ENCODE measurements around the gene CNP. TPM values are rescaled to one million over a fixed set of nuclear protein-coding genes. Genes with fewer than 3 reads are reported as not detected.
"Not testable (repeated sequence)": the region's sequence is repeated elsewhere in the genome, so short reads cannot be mapped to it uniquely, and the experiment has no call there.

The CNP gene
- total and polyA plus RNA-seq, 8 donors = 26.3 to 45.8 (median 32.1) TPM

DNA sequence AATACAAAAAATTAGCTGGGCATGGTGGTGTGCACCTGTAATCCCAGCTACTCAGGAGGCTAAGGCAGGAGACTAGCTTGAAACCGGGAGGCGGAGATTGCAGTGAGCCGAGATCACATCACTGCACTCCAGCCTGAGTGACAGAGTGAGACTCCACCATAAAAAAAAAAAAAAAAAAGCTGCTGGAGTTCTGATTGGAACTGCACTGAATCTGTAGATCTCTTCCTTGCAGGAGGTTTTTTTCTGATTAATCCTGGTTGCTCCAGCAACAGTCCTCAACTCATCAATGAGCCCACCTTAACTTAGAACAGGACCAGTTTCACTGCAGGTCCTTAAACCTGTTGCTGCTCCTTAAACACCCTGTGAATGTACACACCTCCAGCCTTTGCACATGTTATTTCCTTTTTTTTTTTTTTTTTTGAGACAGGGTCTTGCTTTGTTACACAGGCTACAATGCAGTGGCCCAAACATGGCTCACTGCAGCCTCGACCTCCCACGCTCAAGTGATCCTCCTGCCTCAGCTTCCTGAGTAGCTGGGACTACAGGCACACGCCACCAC lies 37.8 kb upstream of the CNP start:
- Histone ChIP-seq H3K27ac (no peak overlapping the region), H3K36me3 (no peaks in the 10 kb centered on the region), H3K4me1 (peaks cover 0 to 9% (median 0%) of the 10 kb centered on the region in 3 donors), H3K9me3 (no peaks in the 10 kb centered on the region), H3K27me3 (no peaks in the 10 kb centered on the region), H3K4me3 (no peak overlapping the region)
- DNase-seq (no peak), FAIRE-seq (no peak), ATAC-seq (no peak)
- WGBS, 2 donors = 78 to 87% methylated on average over 6 of the region's 6 CpGs
- TF ChIP-seq, protein P1, sequence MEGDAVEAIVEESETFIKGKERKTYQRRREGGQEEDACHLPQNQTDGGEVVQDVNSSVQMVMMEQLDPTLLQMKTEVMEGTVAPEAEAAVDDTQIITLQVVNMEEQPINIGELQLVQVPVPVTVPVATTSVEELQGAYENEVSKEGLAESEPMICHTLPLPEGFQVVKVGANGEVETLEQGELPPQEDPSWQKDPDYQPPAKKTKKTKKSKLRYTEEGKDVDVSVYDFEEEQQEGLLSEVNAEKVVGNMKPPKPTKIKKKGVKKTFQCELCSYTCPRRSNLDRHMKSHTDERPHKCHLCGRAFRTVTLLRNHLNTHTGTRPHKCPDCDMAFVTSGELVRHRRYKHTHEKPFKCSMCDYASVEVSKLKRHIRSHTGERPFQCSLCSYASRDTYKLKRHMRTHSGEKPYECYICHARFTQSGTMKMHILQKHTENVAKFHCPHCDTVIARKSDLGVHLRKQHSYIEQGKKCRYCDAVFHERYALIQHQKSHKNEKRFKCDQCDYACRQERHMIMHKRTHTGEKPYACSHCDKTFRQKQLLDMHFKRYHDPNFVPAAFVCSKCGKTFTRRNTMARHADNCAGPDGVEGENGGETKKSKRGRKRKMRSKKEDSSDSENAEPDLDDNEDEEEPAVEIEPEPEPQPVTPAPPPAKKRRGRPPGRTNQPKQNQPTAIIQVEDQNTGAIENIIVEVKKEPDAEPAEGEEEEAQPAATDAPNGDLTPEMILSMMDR (IDR thresholded peaks at IDR 0.05) = no peak
- intact Hi-C loops (cut with DNase I) = no loop called here

DNA sequence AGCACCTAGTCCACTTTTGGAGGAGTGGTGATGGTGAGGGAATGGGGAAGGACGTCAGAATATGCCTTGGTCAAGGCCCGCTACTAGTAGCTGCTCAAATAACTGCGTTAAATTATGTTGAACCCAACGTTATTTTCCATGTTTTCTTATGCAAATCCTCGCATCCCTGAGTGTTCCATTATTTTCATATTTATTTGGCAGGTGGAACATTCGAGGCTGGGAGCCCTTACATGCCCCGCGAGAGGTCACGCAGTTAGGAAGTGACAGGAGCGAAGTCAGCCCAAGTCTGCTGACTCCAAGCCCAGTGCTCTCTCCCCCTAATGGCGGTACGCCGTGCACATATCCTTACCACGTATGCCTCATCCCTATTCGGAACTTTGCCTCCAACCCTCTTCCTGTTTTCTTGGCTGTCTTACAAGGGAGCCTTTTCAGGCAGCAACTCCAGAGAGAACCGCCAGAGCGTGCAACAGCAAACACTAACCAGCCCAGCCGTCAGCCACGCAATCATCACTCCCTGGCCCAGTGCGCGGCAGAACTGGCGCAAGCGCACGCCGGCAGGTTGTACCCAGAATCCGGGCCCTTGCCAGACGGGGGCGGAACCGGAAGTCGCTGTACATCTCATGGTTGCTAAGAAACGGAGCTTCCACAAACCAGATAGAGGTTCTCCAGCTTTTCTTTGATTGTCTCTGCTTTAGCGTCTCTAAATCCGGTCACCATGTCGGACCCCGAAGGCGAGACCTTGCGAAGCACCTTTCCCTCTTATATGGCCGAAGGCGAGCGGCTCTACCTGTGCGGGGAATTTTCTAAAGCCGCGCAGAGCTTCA lies 36.4 kb upstream of the CNP start, which contains the start of gene ODAD4:
Gene ODAD4 (plus strand): TSS at position 609 of the 824 bp plus-strand sequence. CDS start 107 bp downstream, at position 716.
- Histone ChIP-seq H3K27me3 (no peaks in the 10 kb centered on the region), H3K4me1 (peaks cover 0 to 9% (median 0%) of the 10 kb centered on the region in 3 donors), H3K4me3 (peak within 1 kb of the TSS; percentile 26 to 55 (median 47)), H3K36me3 (no peaks in the 10 kb centered on the region), H3K27ac (peak within 1 kb of the TSS; percentile 25 to 84 (median 68)), H3K9me3 (no peaks in the 10 kb centered on the region)
- intact Hi-C loops (cut with DNase I) = no loop called here
- peak; percentile 95 to 99 (median 97) for DNase-seq
- 1% methylated on average over 43 of the region's 43 CpGs for WGBS, 2 donors
- ATAC-seq = peak; percentile 98 to 99 (median 99)
- peak; percentile 41 for FAIRE-seq
- TF ChIP-seq, protein P1 (IDR thresholded peaks at IDR 0.05) = peak in 2 of 4 donors; percentile 36 to 46

DNA sequence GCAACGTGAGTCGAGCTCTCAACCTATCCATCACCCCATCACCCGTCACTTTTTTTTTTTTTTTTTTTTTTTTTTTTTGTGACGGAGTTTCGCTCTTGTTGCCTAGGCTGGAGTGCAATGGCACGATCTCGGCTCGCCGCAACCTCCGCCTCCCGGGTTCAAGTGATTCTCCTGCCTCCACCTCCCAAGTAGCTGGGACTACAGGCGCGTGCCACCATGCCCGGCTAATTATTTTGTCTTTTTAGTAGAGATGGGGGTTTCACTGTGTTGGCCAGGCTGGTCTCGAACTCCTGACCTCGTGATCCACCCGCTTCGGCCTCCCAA lies 35.8 kb upstream of the CNP start:
- 42 to 43% methylated on average over 16 to 18 of the region's 18 CpGs for WGBS, 2 donors
- H3K4me1 ChIP-seq; H3K27me3 ChIP-seq; H3K9me3 ChIP-seq; FAIRE-seq; intact Hi-C loops (cut with DNase I); DNase-seq; ATAC-seq; H3K36me3 ChIP-seq: not testable (repeated sequence)
- Histone ChIP-seq H3K4me3 (peak overlapping the region; percentile 26 to 55 (median 47)), H3K27ac (peak overlapping the region in 2 of 4 donors; percentile 79 to 84)

DNA sequence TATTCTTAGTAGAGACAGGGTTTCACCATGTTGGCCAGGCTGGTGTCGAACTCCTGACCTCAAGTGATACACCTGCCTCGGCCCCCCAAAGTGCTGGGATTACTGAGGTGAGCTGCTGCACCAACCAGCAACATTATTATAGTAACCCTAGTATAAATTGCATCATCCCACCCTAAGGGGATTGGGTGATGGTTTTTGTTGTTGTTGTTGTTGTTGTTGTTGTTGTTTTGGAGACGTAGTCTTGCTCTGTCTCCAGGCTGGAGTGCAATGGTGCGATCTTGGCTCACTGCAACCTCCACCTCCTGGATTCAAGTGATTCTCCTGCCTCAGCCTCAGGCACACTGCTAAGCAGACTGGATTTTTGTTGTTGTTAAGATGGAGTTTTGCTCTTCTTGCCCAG lies 34.9 kb upstream of the CNP start:
- WGBS, 2 donors = 77 to 82% methylated on average over 4 of the region's 4 CpGs
- H3K27ac ChIP-seq; DNase-seq; ATAC-seq; intact Hi-C loops (cut with DNase I); H3K27me3 ChIP-seq; H3K4me3 ChIP-seq; H3K9me3 ChIP-seq; H3K36me3 ChIP-seq; H3K4me1 ChIP-seq; FAIRE-seq: not testable (repeated sequence)

DNA sequence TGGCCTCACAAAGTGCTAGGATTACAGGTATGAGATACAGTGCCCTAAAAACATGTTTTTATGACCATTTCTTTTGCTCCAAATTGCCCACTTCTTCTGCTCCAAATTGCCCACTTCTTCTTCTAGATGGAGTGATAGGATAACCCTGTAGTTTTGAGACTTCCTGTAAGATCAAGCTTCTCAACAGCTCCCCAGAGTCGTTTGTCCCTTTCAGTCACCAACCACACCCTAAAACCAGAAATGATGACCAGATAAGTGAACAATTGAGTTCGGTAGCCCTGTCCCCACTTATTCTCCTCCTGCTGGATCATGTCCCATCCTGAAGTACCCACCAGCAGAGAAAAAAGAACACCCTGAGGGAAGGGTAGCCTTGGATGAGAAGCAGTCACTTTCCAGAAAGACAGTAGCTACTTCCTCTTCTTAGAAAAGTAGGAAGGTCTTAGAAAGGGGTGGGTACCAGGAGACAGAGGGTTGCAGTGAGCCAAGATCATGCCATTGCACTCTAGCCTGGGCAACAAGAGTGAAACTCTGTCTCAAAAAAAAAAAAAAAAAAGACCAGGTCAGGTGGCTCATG lies 33.7 kb upstream of the CNP start:
- H3K9me3 ChIP-seq = no peaks in the 10 kb centered on the region
- 42 to 57% methylated on average over 2 of the region's 2 CpGs for WGBS, 2 donors
- no peak overlapping the region for H3K4me3 ChIP-seq
- ATAC-seq (no peak), DNase-seq (no peak), FAIRE-seq (no peak)
- no peaks in the 10 kb centered on the region for H3K27me3 ChIP-seq
- peaks cover under 1 to 11% (median 5%) of the 10 kb centered on the region in 3 donors for H3K4me1 ChIP-seq
- no peaks in the 10 kb centered on the region for H3K36me3 ChIP-seq
- intact Hi-C loops (cut with DNase I) = no loop called here
- TF ChIP-seq, protein P1 (IDR thresholded peaks at IDR 0.05) = no peak
- no peak overlapping the region for H3K27ac ChIP-seq

All from pancreas (tissue), 10 donors.